K562 (cell line): Measurements from ENCODE around the gene FARP2. TPM values are rescaled to one million over a fixed set of nuclear protein-coding genes. Genes with fewer than 3 reads are reported as not detected.

Experiments used
- ATAC-seq: fragments of 200-7000 bp; cut with Tn5 transposase; 3 replicates; pipeline ENCODE4 v1.9.1; 2020; ENCODE audit warnings: moderate library complexity
- BruUV-seq: library from RNA; stranded (reverse); fragments of 400-500 nt; replicated peaks from 2 replicates; lab custom pipeline; 2021; lab: Mats Ljungman, UMichigan
- CTCF ChIA-PET: fragments of 300-600 bp; formaldehyde crosslinking; extraction: SDS; loops from one replicate; lab custom pipeline; 2021; ENCODE audit warnings: low intra/inter-chr PET ratio; lab: Yijun Ruan, JAX
- POLR2A ChIA-PET: fragments of 300-600, 350-650 bp; sonication (Branson Sonifier 250); formaldehyde crosslinking; extraction: SDS; loops from one replicate; lab custom pipeline; 2021; ENCODE audit warnings: antibody characterized with exemption, inconsistent platforms; lab: Yijun Ruan, JAX
- DNase-seq, 4 experiments: peaks; one replicate each; pipeline versions ENCODE4 v3.0.0 to v3.0.0-alpha.2; 2011 to 2018; ENCODE audit warnings: low spot score in 3 of 4, mixed read lengths in 3 of 4; ENCODE audit errors: extremely low read depth in 1 of 4
- FAIRE-seq: peaks from 2 replicates; lab custom pipeline; 2011; peaks lifted over from hg19 to GRCh38; lab: Jason Lieb, UNC
- H2AFZ ChIP-seq: 2 replicates; pipeline ENCODE4 v1.6.0; 2011; ENCODE audit warnings: low read depth, low read length, control low read depth, inconsistent platforms
- H3K27ac ChIP-seq: fragments of 200-600 bp; 3 replicates; pipeline ENCODE4 v1.8.0; 2011; ENCODE audit warnings: low read depth, mild to moderate bottlenecking, control low read depth, inconsistent platforms, low read length, moderate library complexity, mixed read lengths; ENCODE audit errors: extremely low read depth
- H3K27me3 ChIP-seq, 2 experiments: fragments of 300-600 bp in 1 of 2; 2 replicates in 1 of 2; 3 replicates in 1 of 2; pipeline versions ENCODE4 v1.6.0 to v1.8.0; 2011; ENCODE audit warnings: inconsistent platforms in 2 of 2, low read length in 2 of 2, mild to moderate bottlenecking in 1 of 2, mixed read lengths in 1 of 2, moderate library complexity in 1 of 2; ENCODE audit not compliant: control insufficient read depth in 2 of 2, insufficient read depth in 2 of 2
- H3K36me3 ChIP-seq: fragments of 300-600 bp; 3 replicates; pipeline ENCODE4 v1.8.0; 2011; ENCODE audit warnings: mild to moderate bottlenecking, low read length, inconsistent platforms; ENCODE audit not compliant: control insufficient read depth, insufficient read depth
- H3K4me1 ChIP-seq, 2 experiments: fragments of 200-600 bp in 1 of 2; replicated peaks in 1 of 2; 2 replicates in 1 of 2; 3 replicates in 1 of 2; pipeline versions ENCODE4 v1.5.1 to v1.8.0; 2011; ENCODE audit warnings: inconsistent platforms in 2 of 2, low read length in 2 of 2, mild to moderate bottlenecking in 1 of 2, mixed read lengths in 1 of 2, moderate library complexity in 1 of 2; ENCODE audit not compliant: control insufficient read depth in 2 of 2, insufficient read depth in 2 of 2
- H3K4me2 ChIP-seq: 2 replicates; pipeline ENCODE4 v1.6.1; 2011; ENCODE audit warnings: low read length, control low read depth, inconsistent platforms, mixed read lengths; ENCODE audit not compliant: insufficient read depth
- H3K4me3 ChIP-seq: fragments of 200-600 bp; sonication (generic), shearing (Covaris generic); 2 replicates; pipeline ENCODE4 v1.5.1; 2016; ENCODE audit warnings: control low read depth, inconsistent platforms
- H3K79me2 ChIP-seq: fragments of 200-600 bp; 3 replicates; pipeline ENCODE4 v1.8.0; 2011; ENCODE audit warnings: low read length, inconsistent platforms; ENCODE audit not compliant: control insufficient read depth, insufficient read depth
- H3K9ac ChIP-seq, 2 experiments: 2 replicates each; pipeline versions ENCODE4 v1.6.0 to v1.6.1; 2011; ENCODE audit warnings: low read depth in 2 of 2, low read length in 2 of 2, control low read depth in 1 of 2, inconsistent platforms in 1 of 2, mild to moderate bottlenecking in 1 of 2, mixed read lengths in 1 of 2; ENCODE audit not compliant: insufficient read depth in 1 of 2
- H3K9me1 ChIP-seq: one replicate; pipeline ENCODE4 v1.6.0; 2011; ENCODE audit warnings: inconsistent platforms, mild to moderate bottlenecking, low read length, moderate library complexity; ENCODE audit not compliant: control insufficient read depth, insufficient read depth
- H3K9me3 ChIP-seq: replicated peaks from 2 replicates; pipeline ENCODE4 v1.5.1; 2011; ENCODE audit warnings: low read depth, low read length, inconsistent platforms; ENCODE audit not compliant: control insufficient read depth, insufficient read depth
- H4K20me1 ChIP-seq: replicated peaks from 2 replicates; pipeline ENCODE4 v1.6.1; 2011; ENCODE audit warnings: low read length, inconsistent platforms, mixed read lengths; ENCODE audit not compliant: control insufficient read depth, insufficient read depth
- CBX5 ChIP-seq: IDR thresholded peaks from 2 replicates; pipeline ENCODE4 v1.6.1; 2014; ENCODE audit warnings: low read depth, borderline replicate concordance
- CHD1 ChIP-seq: fragments of 200-600 bp; sonication (generic); IDR thresholded peaks from one replicate; pipeline ENCODE4 v1.6.1; 2012; ENCODE audit warnings: mild to moderate bottlenecking, moderate library complexity, low read length, inconsistent platforms
- ELF4 ChIP-seq: fragments of 450-650 bp; formaldehyde crosslinking; IDR thresholded peaks from 2 replicates; pipeline ENCODE4 v1.4.0; 2022; ENCODE audit warnings: missing genetic modification characterization
- ERF ChIP-seq: fragments of 450-650 bp; formaldehyde crosslinking; IDR thresholded peaks from 2 replicates; pipeline ENCODE4 v1.4.0; 2020; ENCODE audit warnings: mild to moderate bottlenecking, mixed read lengths
- EZH2 ChIP-seq: IDR thresholded peaks from 2 replicates; pipeline ENCODE4 v1.6.1; 2012; ENCODE audit warnings: low read depth, mild to moderate bottlenecking, inconsistent platforms, low read length, borderline replicate concordance
- HNRNPUL1 ChIP-seq: fragments of 200-400 bp; formaldehyde crosslinking; IDR thresholded peaks from 2 replicates; pipeline ENCODE4 v1.6.1; 2017; ENCODE audit warnings: low read length
- IRF2 ChIP-seq: sonication (generic); formaldehyde crosslinking; IDR thresholded peaks from 2 replicates; pipeline ENCODE4 v1.8.1; 2022; ENCODE audit warnings: mild to moderate bottlenecking, missing genetic modification reagents
- KLF6 ChIP-seq: fragments of 250-450 bp; sonication (Bioruptor Pico); IDR thresholded peaks from 2 replicates; pipeline ENCODE4 v1.4.0; 2020; ENCODE audit warnings: mild to moderate bottlenecking, moderate library complexity, borderline replicate concordance
- LEF1 ChIP-seq: fragments of 450-650 bp; IDR thresholded peaks from 2 replicates; pipeline ENCODE4 v1.6.1; 2016; ENCODE audit warnings: mild to moderate bottlenecking
- RBM22 ChIP-seq: fragments of 200-400 bp; formaldehyde crosslinking; IDR thresholded peaks from 2 replicates; pipeline ENCODE4 v1.6.1; 2018; ENCODE audit warnings: low read length, low read depth; ENCODE audit not compliant: poor library complexity, severe bottlenecking
- SRSF3 ChIP-seq: fragments of 200-400 bp; formaldehyde crosslinking; IDR thresholded peaks from 2 replicates; pipeline ENCODE4 v1.6.1; 2016; ENCODE audit warnings: mild to moderate bottlenecking, low read length, moderate library complexity; ENCODE audit not compliant: insufficient read depth
- TCF3 ChIP-seq: sonication (generic); formaldehyde crosslinking; IDR thresholded peaks from 2 replicates; pipeline ENCODE4 v1.4.0; 2020; ENCODE audit warnings: mild to moderate bottlenecking, missing genetic modification reagents
- ZNF197 ChIP-seq: fragments of 200-800 bp; sonication (Bioruptor generic); IDR thresholded peaks from 2 replicates; pipeline ENCODE4 v1.6.1; 2016; ENCODE audit warnings: low read depth, missing genetic modification characterization, missing compliant biosample characterization
- ZNF263 ChIP-seq: sonication (generic); formaldehyde crosslinking; IDR thresholded peaks from 2 replicates; pipeline ENCODE4 v1.8.0; 2022; ENCODE audit warnings: mild to moderate bottlenecking, missing genetic modification reagents, borderline replicate concordance
- ZNF311 ChIP-seq: fragments of 250-450 bp; sonication (Bioruptor Pico); IDR thresholded peaks from 2 replicates; pipeline ENCODE4 v1.4.0; 2020; ENCODE audit warnings: mild to moderate bottlenecking, moderate library complexity
- ZNF589 ChIP-seq: fragments of 200-800 bp; sonication (Bioruptor generic); IDR thresholded peaks from 2 replicates; pipeline ENCODE4 v1.6.1; 2016; ENCODE audit warnings: low read depth, missing genetic modification characterization, missing compliant biosample characterization
- WGBS: fragments of 100-300 bp; shearing (Covaris generic); methylation state at CpG from one replicate; pipeline ENCODE4 v1.1.6; 2016; ENCODE audit warnings: low coverage, mixed read lengths; ENCODE audit not compliant: insufficient coverage; ENCODE audit errors: missing lambda C conversion rate; 5-methylcytosine and 5-hydroxymethylcytosine counted together
- in situ Hi-C: fragments of 300-500 bp; cut with MboI; formaldehyde crosslinking; loops from 4 replicates; pipeline ENCODE4 v1.15.0; 2018; ENCODE audit warnings: inconsistent platforms, mixed read lengths
- intact Hi-C: fragments of 100-400 bp; cut with micrococcal nuclease; formaldehyde crosslinking; loops from 2 replicates; pipeline ENCODE4 v1.14.2; 2022
- polyA plus RNA-seq, 8 experiments: library from polyadenylated mRNA; depleted of rRNA in 4 of 8; stranded (reverse) in 5 of 8; unstranded in 3 of 8; fragments of >200 nt; fragmentation: Nextera tagmentation in 2 of 8; fragmentation: Illumina TruSeq in 1 of 8; extraction: Ambion mirVana in 2 of 8; extraction: Trizol in 1 of 8; gene quantifications; 2 replicates each; pipeline versions ENCODE4 v1.2.1 to v1.2.3, GENCODE V29; 2011 to 2014; ENCODE audit warnings: inconsistent platforms in 1 of 8, missing spikeins in 1 of 8
- total RNA-seq, 7 experiments: library from RNA; depleted of rRNA in 6 of 7; stranded (reverse); fragments of >200 nt in 6 of 7; fragmentation: Illumina TruSeq in 2 of 7; extraction: Trizol in 2 of 7; gene quantifications; 2 replicates each; pipeline versions ENCODE4 v1.2.1 to v1.2.3, GENCODE V29; 2011 to 2021; ENCODE audit warnings: low replicate concordance in 1 of 7
- TF ChIP-seq, protein P1 (sequence below): fragments of 450-650 bp; formaldehyde crosslinking; IDR thresholded peaks from 2 replicates; pipeline ENCODE4 v1.4.0; 2020; ENCODE audit warnings: mild to moderate bottlenecking, moderate library complexity
- TF ChIP-seq, protein P2 (sequence below): fragments of 250-450 bp; sonication (Bioruptor Pico); IDR thresholded peaks from 2 replicates; pipeline ENCODE4 v1.5.0; 2021; ENCODE audit warnings: mild to moderate bottlenecking, borderline replicate concordance

FARP2 gene
- total and polyA plus RNA-seq, 9 of the 15 experiments (the other 6 are each of a cell fraction or from before 2014, with no cell fraction given): 4.1 to 38.1 (median 21.1) TPM

GRCh38 chr2:241468476-241468781 lies 112.3 kb downstream of the FARP2 start:
- no peak overlapping the region for H3K4me2 ChIP-seq
- H4K20me1 ChIP-seq: no peaks in the 10 kb centered on the region
- no peaks in the 10 kb centered on the region for H3K79me2 ChIP-seq
- no TSS peak for BruUV-seq
- in situ Hi-C loops (no loop called here), intact Hi-C loops (no loop called here)
- H3K9ac ChIP-seq: no peak overlapping the region; a peak in 1 of 4 replicates
- TF ChIP-seq, protein P1, sequence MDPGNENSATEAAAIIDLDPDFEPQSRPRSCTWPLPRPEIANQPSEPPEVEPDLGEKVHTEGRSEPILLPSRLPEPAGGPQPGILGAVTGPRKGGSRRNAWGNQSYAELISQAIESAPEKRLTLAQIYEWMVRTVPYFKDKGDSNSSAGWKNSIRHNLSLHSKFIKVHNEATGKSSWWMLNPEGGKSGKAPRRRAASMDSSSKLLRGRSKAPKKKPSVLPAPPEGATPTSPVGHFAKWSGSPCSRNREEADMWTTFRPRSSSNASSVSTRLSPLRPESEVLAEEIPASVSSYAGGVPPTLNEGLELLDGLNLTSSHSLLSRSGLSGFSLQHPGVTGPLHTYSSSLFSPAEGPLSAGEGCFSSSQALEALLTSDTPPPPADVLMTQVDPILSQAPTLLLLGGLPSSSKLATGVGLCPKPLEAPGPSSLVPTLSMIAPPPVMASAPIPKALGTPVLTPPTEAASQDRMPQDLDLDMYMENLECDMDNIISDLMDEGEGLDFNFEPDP (CRISPR knock-in tag): no peak
- TF ChIP-seq SRSF3: no peak
- no peak for TF ChIP-seq EZH2
- TF ChIP-seq ELF4 (CRISPR knock-in tag): no peak
- no peak for TF ChIP-seq CBX5
- TF ChIP-seq ERF (CRISPR knock-in tag): no peak
- TF ChIP-seq LEF1: no peak
- TF ChIP-seq, protein P2, sequence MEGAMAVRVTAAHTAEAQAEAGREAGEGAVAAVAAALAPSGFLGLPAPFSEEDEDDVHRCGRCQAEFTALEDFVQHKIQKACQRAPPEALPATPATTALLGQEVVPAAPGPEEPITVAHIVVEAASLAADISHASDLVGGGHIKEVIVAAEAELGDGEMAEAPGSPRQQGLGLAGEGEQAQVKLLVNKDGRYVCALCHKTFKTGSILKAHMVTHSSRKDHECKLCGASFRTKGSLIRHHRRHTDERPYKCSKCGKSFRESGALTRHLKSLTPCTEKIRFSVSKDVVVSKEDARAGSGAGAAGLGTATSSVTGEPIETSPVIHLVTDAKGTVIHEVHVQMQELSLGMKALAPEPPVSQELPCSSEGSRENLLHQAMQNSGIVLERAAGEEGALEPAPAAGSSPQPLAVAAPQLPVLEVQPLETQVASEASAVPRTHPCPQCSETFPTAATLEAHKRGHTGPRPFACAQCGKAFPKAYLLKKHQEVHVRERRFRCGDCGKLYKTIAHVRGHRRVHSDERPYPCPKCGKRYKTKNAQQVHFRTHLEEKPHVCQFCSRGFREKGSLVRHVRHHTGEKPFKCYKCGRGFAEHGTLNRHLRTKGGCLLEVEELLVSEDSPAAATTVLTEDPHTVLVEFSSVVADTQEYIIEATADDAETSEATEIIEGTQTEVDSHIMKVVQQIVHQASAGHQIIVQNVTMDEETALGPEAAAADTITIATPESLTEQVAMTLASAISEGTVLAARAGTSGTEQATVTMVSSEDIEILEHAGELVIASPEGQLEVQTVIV (CRISPR knock-in tag): no peak
- TF ChIP-seq ZNF589 (CRISPR knock-in tag): no peak
- TF ChIP-seq ZNF263 (CRISPR knock-in tag): no peak
- TF ChIP-seq CHD1: no peak
- no peak for TF ChIP-seq RBM22
- TF ChIP-seq IRF2 (CRISPR knock-in tag): no peak
- TF ChIP-seq TCF3 (CRISPR knock-in tag): no peak
- TF ChIP-seq ZNF197 (CRISPR knock-in tag): no peak
- TF ChIP-seq KLF6 (CRISPR knock-in tag): no peak
- TF ChIP-seq HNRNPUL1: no peak
- TF ChIP-seq ZNF311 (CRISPR knock-in tag): no peak
- H3K9me1 ChIP-seq: no peaks in the 10 kb centered on the region
- POLR2A ChIA-PET: interaction anchor here (0.6 kb wide), 1 partner anchor 332 kb away, joined by 3 read pairs; no protein-coding TSS in a partner anchor
- H3K27ac ChIP-seq: no peak overlapping the region
- peaks cover 0 to 4% of the 10 kb centered on the region in 2 experiments; a peak in 1 of 5 replicates for H3K4me1 ChIP-seq
- no peaks in the 10 kb centered on the region for H3K36me3 ChIP-seq
- WGBS: 0% methylated on average over 1 of the region's 2 CpGs
- H3K9me3 ChIP-seq: no peaks in the 10 kb centered on the region
- CTCF ChIA-PET: no interaction called here
- FAIRE-seq (no peak), DNase-seq (no peak), ATAC-seq (no peak)
- no peak overlapping the region for H3K4me3 ChIP-seq
- H3K27me3 ChIP-seq: peaks cover 3 to 9% of the 10 kb centered on the region in 2 experiments; a peak in 4 of 5 replicates
- H2AFZ ChIP-seq: no peak overlapping the region
